ENCODE results near the gene NSMF.

NSMF gene

GRCh38 chr9:137459152-137459600 is at the start of gene NSMF:
Gene NSMF, minus strand, starts transcription at chr9:137459334. Its CDS starts 232 bp downstream, at chr9:137459102.
- peak; percentile 78 for DNase-seq

GRCh38 chr9:137506702-137507171 is 47.6 kb upstream of the NSMF start:
- DNase-seq: no peak

GRCh38 chr9:137506274-137506673 is 47.1 kb upstream of the NSMF start:
- DNase-seq: no peak

- no peak for DNase-seq
Observed at GRCh38 chr9:137505421-137506140, 46.4 kb upstream of the NSMF start.

- no peak for DNase-seq
Observed at GRCh38 chr9:137504432-137504777, 45.3 kb upstream of the NSMF start.

GRCh38 chr9:137502008-137502911 is 43.1 kb upstream of the NSMF start:
- no peak for DNase-seq

- DNase-seq: no peak
Observed at GRCh38 chr9:137501457-137501856, 42.3 kb upstream of the NSMF start.

- no peak for DNase-seq
Observed at GRCh38 chr9:137500666-137501397, 41.7 kb upstream of the NSMF start.

- no peak for DNase-seq
Observed at GRCh38 chr9:137499858-137500661, 40.9 kb upstream of the NSMF start.

- no peak for DNase-seq
Observed at GRCh38 chr9:137499416-137499815, 40.3 kb upstream of the NSMF start.

- no peak for DNase-seq
Observed at GRCh38 chr9:137498720-137499150, 39.6 kb upstream of the NSMF start.

GRCh38 chr9:137497921-137498719 is 39.0 kb upstream of the NSMF start:
- DNase-seq: no peak

GRCh38 chr9:137496601-137497375 is 37.7 kb upstream of the NSMF start:
- DNase-seq: no peak

GRCh38 chr9:137494550-137495351 is 35.6 kb upstream of the NSMF start:
- no peak for DNase-seq

GRCh38 chr9:137494104-137494544 is 35.0 kb upstream of the NSMF start:
- no peak for DNase-seq

GRCh38 chr9:137493364-137494103 is 34.4 kb upstream of the NSMF start:
- DNase-seq: no peak

- DNase-seq: no peak
Observed at GRCh38 chr9:137492464-137493363, 33.6 kb upstream of the NSMF start.
